Loucy (cell line): ENCODE results near the gene SPEM2.

ENCODE experiments used
- H2AFZ ChIP-seq: fragments of 200-600 bp; sonication (generic); 2 replicates; pipeline ENCODE4 v1.6.0; 2016; ENCODE audit warnings: antibody characterized with exemption, mild to moderate bottlenecking, low read length, moderate library complexity
- H3F3A ChIP-seq: fragments of 200-600 bp; 2 replicates; pipeline ENCODE4 v1.6.0; 2016; ENCODE audit warnings: antibody characterized with exemption, low read depth, mild to moderate bottlenecking
- H3K27me3 ChIP-seq: fragments of 200-600 bp; sonication (generic); 2 replicates; pipeline ENCODE4 v1.6.1; 2014; ENCODE audit warnings: low read length, mild to moderate bottlenecking; ENCODE audit not compliant: insufficient read depth, poor library complexity, severe bottlenecking
- H3K36me3 ChIP-seq: fragments of 200-600 bp; sonication (generic); 2 replicates; pipeline ENCODE4 v1.6.1; 2016; ENCODE audit warnings: low read length; ENCODE audit not compliant: insufficient read depth
- H3K4me1 ChIP-seq: fragments of 200-600 bp; sonication (generic); 2 replicates; pipeline ENCODE4 v1.5.1; 2014; ENCODE audit warnings: low read length, mild to moderate bottlenecking; ENCODE audit not compliant: insufficient read depth, poor library complexity, severe bottlenecking
- H3K4me2 ChIP-seq: fragments of 200-600 bp; sonication (generic); 2 replicates; pipeline ENCODE4 v1.6.0; 2014; ENCODE audit warnings: antibody characterized with exemption, low read length, low read depth, mild to moderate bottlenecking; ENCODE audit not compliant: poor library complexity, severe bottlenecking
- H3K4me3 ChIP-seq: fragments of 200-600 bp; sonication (generic); 2 replicates; pipeline ENCODE4 v1.5.1; 2014; ENCODE audit warnings: low read length, mild to moderate bottlenecking, mixed read lengths; ENCODE audit not compliant: poor library complexity, severe bottlenecking
- H3K79me2 ChIP-seq: fragments of 200-600 bp; sonication (generic); 2 replicates; pipeline ENCODE4 v1.6.1; 2014; ENCODE audit warnings: low read length; ENCODE audit not compliant: insufficient read depth
- H3K9ac ChIP-seq: fragments of 200-600 bp; sonication (generic); 2 replicates; pipeline ENCODE4 v1.6.0; 2014; ENCODE audit warnings: mild to moderate bottlenecking, low read depth, low read length, moderate library complexity; ENCODE audit not compliant: poor library complexity, severe bottlenecking
- H3K9me2 ChIP-seq: fragments of 200-600 bp; sonication (generic); replicated peaks from 2 replicates; pipeline ENCODE4 v1.6.1; 2016; ENCODE audit warnings: low read depth, low read length, mixed read lengths
- H3K9me3 ChIP-seq: fragments of 200-600 bp; sonication (generic); 2 replicates; pipeline ENCODE4 v1.6.1; 2014; ENCODE audit warnings: mild to moderate bottlenecking, antibody characterized with exemption, low read length, low read depth; ENCODE audit not compliant: insufficient read depth
- H4K20me1 ChIP-seq: fragments of 200-600 bp; sonication (generic); 2 replicates; pipeline ENCODE4 v1.6.0; 2014; ENCODE audit warnings: antibody characterized with exemption, low read length, mild to moderate bottlenecking; ENCODE audit not compliant: insufficient read depth, poor library complexity, severe bottlenecking
- CTCF ChIP-seq: fragments of 200-600 bp; sonication (generic); conservative IDR thresholded peaks from 2 replicates; pipeline ENCODE4 v1.5.1; 2014; ENCODE audit warnings: mild to moderate bottlenecking, antibody characterized with exemption, low read length
- EZH2phosphoT487 ChIP-seq: fragments of 200-600 bp; IDR thresholded peaks from 2 replicates; pipeline ENCODE4 v1.6.1; 2018; ENCODE audit warnings: antibody characterized with exemption, mild to moderate bottlenecking, moderate library complexity, borderline replicate concordance

Gene SPEM2

GRCh38 chr17:7476951-7477350, 51.5 kb downstream of the SPEM2 start:
- H3K27me3 ChIP-seq = no peaks in the 10 kb centered on the region
- no peaks in the 10 kb centered on the region for H3F3A ChIP-seq
- no peaks in the 10 kb centered on the region for H3K36me3 ChIP-seq
- H3K4me3 ChIP-seq = peak overlapping the region; percentile 82
- no peaks in the 10 kb centered on the region for H3K9me3 ChIP-seq
- H3K4me2 ChIP-seq = peak overlapping the region; percentile 83
- peaks cover 24% of the 10 kb centered on the region for H4K20me1 ChIP-seq
- H3K9me2 ChIP-seq = no peaks in the 10 kb centered on the region
- peaks cover 85% of the 10 kb centered on the region for H3K79me2 ChIP-seq
- H3K9ac ChIP-seq = no peak overlapping the region
- TF ChIP-seq CTCF = no peak
- no peak for TF ChIP-seq EZH2phosphoT487
- peaks cover 39% of the 10 kb centered on the region for H3K4me1 ChIP-seq
- no peak overlapping the region for H2AFZ ChIP-seq
